Large intestine (tissue), 3 donors: Measurements from ENCODE around the gene SPDYE2B. TPM values are rescaled to one million over a fixed set of nuclear protein-coding genes. Genes with fewer than 3 reads are reported as not detected.
"Not testable (repeated sequence)": the region's sequence is repeated elsewhere in the genome, so short reads cannot be mapped to it uniquely, and the experiment has no call there.

Experiments
- DNase-seq, 2 donors: peaks; one replicate each; pipeline versions ENCODE4 v3.0.0 to v3.0.0-alpha.2; 2013
- H3K27ac ChIP-seq: one replicate; pipeline ENCODE4 v1.5.1; 2013; ENCODE audit warnings: low read length
- H3K27me3 ChIP-seq: 2 replicates; pipeline ENCODE4 v1.6.1; 2013; ENCODE audit warnings: low read length; ENCODE audit not compliant: control insufficient read depth, insufficient read depth
- H3K36me3 ChIP-seq: 2 replicates; pipeline ENCODE4 v1.6.1; 2013; ENCODE audit warnings: low read length; ENCODE audit not compliant: control insufficient read depth, insufficient read depth
- H3K4me1 ChIP-seq: one replicate; pipeline ENCODE4 v1.6.1; 2013; ENCODE audit warnings: low read length; ENCODE audit not compliant: control insufficient read depth, insufficient read depth
- H3K4me3 ChIP-seq: one replicate; pipeline ENCODE4 v1.5.1; 2013; ENCODE audit warnings: low read length
- H3K9me3 ChIP-seq: one replicate; pipeline ENCODE4 v1.6.1; 2013; ENCODE audit warnings: mild to moderate bottlenecking, low read depth, low read length, moderate library complexity; ENCODE audit not compliant: control insufficient read depth
- WGBS: methylation state at CpG from one replicate; pipeline ENCODE4 v1.1.5; 2013; ENCODE audit warnings: low lambda C conversion rate; ENCODE audit not compliant: insufficient coverage; 5-methylcytosine and 5-hydroxymethylcytosine counted together
- polyA plus RNA-seq: library from polyadenylated mRNA; unstranded; fragments of 120-200 nt; gene quantifications from one replicate; pipeline ENCODE4 v1.2.1, GENCODE V29; 2013

SPDYE2B gene
- polyA plus RNA-seq, 1 donor, result 1.0 TPM

DNA sequence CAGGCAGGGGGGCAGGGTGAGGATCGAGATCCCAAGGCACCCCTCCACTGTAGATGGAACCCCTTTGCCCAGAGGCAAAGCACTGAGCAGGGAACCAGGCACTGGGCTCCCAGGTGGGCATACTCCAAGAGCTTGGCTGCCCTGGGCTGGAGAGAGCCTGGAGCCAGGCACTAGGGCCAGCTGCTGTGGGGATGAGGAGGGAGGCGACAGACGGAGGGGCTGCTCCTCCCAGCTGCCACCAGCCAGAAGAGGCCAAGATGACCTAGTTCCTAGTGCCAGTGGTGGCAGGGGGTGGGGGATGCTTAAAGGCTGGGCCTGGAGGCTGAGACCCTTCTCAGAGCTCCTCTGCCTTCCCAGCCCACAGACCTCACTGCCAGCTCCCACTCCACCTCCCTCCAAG, 35.2 kb upstream of the SPDYE2B start:
- not testable (repeated sequence) for H3K27me3 ChIP-seq, H3K9me3 ChIP-seq, H3K27ac ChIP-seq, H3K36me3 ChIP-seq, DNase-seq, H3K4me1 ChIP-seq, H3K4me3 ChIP-seq
- no CpG with 5 or more reads among the region's 3 CpGs for WGBS

DNA sequence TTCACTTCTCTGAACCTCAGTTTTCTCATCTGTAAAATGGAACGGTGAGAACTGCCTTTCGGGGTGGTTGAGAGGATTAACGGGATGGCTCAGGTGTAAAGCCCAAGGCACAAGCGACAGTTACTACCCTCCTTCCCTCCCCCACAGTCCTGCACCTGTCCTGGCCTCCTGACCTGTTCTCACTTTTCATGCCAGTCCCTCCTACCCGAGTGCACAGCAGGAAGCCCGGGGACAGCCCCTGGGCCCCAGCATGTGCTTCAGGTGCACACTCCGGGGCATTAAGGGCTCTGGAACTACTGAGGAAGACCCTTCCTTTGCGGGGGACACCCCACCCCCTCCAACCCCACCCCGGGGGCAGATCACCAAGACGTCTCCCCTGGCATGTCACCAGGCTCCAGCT, 34.2 kb upstream of the SPDYE2B start:
- H3K9me3 ChIP-seq, H3K4me3 ChIP-seq, H3K4me1 ChIP-seq, DNase-seq, H3K27me3 ChIP-seq, H3K27ac ChIP-seq, H3K36me3 ChIP-seq: not testable (repeated sequence)
- WGBS, result no CpG with 5 or more reads among the region's 10 CpGs

DNA sequence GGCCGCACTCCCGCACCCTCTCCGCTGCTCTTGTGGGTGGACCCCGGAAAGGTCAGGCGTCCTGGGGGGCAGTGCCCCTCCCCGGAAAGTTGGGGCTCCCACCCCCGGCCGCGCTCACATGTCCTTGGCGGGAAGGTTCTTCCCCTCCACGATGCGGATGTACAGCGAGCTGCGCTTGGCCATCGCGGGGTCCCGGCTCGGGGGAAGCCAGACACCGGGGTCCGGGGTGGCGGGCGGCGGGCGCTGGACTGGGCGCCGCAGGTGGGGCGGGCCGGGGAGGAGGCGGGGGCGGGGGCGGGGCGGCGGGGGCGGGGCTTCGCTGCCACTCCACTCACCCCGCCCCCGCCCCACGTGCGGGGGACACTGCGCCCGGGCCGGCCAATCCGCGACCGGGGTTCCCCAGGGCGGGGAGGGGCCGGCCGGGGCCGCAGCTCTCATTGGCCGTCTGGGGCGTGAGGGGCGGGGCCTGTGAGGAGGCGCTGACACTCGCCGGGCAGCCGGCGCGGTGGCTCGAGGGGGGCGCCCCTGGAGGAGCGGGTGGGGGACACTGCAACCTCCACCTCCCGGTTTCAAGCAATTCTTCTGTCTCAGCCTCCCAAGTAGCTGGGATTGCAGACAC, 33.5 kb upstream of the SPDYE2B start, which contains the start of gene RASA4:
TSS of gene RASA4 (minus strand) at position 250 of the 619 bp plus-strand sequence. CDS start at position 183, 67 bp downstream.
- WGBS, result no CpG with 5 or more reads among the region's 62 CpGs
- H3K4me1 ChIP-seq, H3K9me3 ChIP-seq, H3K27me3 ChIP-seq, H3K27ac ChIP-seq, H3K36me3 ChIP-seq: not testable (repeated sequence)
- H3K4me3 ChIP-seq, result peak within 1 kb of the TSS; percentile 32
- peak; percentile 7 to 9 for DNase-seq

DNA sequence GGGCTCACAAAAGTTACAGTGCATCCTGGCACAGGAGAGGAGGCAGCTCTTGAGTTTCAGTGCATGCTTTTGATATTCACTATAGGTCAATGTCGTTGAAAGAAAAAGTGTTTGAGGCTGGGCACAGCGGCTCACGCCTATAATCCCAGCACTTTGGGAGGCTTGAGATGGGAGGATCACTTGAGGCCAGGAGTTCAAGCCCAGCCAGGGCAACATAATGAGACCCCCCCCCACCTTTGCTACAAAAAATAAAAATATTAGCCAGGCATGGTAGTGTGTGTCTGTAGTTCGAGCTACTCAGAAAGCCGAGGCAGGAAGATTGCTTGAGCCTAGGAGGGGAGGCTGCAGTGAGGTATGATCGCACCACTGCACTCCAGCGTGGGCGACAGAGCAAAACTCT, 32.0 kb upstream of the SPDYE2B start:
- H3K27ac ChIP-seq, H3K4me3 ChIP-seq, H3K9me3 ChIP-seq, H3K27me3 ChIP-seq, H3K36me3 ChIP-seq, H3K4me1 ChIP-seq, DNase-seq: not testable (repeated sequence)
- no CpG with 5 or more reads among the region's 8 CpGs for WGBS

DNA sequence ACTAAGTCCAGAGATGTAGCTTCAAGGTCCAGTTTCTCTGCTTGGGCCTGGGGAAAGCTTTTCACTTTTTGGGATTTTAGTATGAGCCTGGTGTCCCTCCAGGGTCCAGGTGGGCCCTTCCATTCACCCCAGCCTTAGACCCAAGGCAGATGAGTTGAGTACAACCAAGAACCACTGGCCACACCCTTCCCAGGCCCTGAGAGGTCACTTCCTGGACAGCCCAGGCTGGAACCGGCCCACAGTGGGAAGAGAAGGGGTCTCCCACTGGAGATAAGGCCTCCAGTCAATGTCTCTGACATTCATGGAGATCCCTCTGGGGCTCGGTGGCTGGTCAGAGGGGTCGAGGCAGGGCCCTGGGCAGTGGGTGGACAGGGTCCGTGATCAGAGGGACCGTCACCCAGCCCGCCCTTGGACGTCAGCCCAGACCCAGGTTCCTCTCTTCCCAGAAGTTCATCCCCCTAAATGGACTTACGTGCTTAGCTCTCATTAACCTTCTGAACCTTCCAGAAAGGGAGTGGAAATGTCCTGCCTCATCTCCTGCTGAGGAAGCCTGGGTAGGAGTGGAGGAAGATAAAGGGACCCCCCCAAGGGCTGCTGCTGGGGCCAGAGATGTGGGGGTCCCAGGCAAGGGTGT, 22.7 kb upstream of the SPDYE2B start:
- not testable (repeated sequence) for H3K9me3 ChIP-seq, H3K27me3 ChIP-seq, H3K4me3 ChIP-seq, H3K36me3 ChIP-seq, DNase-seq, H3K27ac ChIP-seq, H3K4me1 ChIP-seq
- no CpG with 5 or more reads among the region's 8 CpGs for WGBS

DNA sequence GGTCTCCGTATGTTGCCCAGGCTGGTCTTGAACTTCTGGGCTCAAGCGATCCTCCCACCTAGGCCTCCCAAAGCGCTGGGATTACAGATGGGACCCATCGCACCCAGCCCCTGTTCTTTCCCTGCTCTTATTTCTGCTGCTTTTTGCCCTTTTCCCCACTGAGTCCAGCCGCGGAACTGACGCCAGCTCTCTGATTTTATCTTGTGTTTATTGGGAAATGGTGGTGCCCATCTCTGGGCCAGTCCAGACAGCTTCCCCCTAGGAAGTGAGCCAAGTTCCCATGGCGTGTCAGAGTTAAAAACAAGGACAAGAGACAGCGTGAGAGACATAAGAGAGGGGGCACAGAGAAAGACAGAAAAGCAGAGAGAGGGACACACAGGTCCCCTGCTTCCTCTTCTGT, 19.5 kb upstream of the SPDYE2B start:
- no CpG with 5 or more reads among the region's 9 CpGs for WGBS
- not testable (repeated sequence) for H3K36me3 ChIP-seq, H3K27me3 ChIP-seq, DNase-seq, H3K4me1 ChIP-seq, H3K4me3 ChIP-seq, H3K27ac ChIP-seq, H3K9me3 ChIP-seq

DNA sequence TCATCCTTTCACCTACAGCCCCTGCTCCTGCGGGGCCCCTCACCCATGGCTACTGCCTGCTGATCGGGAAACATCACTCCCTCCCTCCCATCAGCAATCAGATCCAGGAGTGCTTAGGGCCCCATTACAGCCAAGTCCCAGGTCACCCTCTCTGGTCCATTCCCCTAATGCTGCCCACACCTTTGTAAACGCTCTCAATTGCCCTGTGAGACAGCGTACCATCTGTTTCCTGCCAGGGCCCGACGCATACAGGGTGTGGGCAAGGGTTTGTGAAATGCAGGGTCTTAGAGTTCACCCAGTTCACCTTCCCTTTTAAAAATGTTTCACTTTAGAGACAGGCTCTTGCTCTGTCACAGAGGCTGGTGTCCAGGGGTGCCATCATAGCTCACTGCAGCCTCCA, 15.8 kb upstream of the SPDYE2B start:
- H3K27me3 ChIP-seq, H3K9me3 ChIP-seq: not testable (repeated sequence)

DNA sequence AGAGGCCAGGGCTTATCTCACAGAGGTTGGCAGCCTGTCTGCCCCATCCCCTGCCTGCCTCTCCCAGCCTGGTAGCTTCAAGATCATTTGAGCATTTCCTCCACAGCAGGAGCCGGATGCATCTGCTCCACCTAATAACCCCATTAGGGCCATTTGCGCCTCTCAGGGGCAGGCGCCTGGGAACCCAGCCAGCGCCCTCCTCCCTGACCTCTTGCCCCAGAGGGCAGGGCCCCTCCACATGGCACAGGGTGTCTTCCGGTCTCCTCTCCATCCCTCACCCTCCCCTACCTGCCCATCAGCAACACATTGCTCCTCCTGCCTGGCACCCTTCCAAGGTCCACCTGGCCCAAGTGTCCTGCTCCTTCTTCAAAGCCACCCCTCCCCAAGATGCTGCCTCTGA, 14.8 kb upstream of the SPDYE2B start:
- not testable (repeated sequence) for DNase-seq, H3K27ac ChIP-seq, H3K27me3 ChIP-seq, H3K4me1 ChIP-seq, H3K9me3 ChIP-seq, H3K36me3 ChIP-seq, H3K4me3 ChIP-seq
- WGBS, result no CpG with 5 or more reads among the region's 5 CpGs

More for the DNA sequence above, 15.8 kb upstream of the SPDYE2B start:
- H3K27ac ChIP-seq, H3K4me1 ChIP-seq, H3K36me3 ChIP-seq, DNase-seq, H3K4me3 ChIP-seq: not testable (repeated sequence)
- WGBS, result no CpG with 5 or more reads among the region's 6 CpGs

DNA sequence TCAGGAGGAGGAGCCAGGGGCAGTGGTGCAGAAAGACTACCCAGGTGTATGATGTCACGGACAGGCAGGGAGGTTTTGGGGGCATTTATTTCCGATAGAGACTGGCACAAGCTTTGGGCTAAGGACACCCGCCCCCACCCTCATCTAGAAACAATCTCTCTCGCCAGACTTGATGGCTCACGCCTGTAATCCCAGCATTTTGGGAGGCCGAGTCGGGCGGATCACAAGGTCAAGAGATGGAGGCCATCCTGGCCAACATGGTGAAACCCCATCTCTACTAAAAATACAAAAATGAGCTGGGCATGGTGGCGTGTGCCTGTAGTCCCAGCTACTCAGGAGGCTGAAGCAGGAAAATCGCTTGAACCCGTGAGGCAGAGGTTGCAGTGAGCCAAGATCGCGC, 13.2 kb upstream of the SPDYE2B start:
- not testable (repeated sequence) for H3K27ac ChIP-seq, DNase-seq, H3K9me3 ChIP-seq, H3K4me3 ChIP-seq, H3K36me3 ChIP-seq, H3K27me3 ChIP-seq, H3K4me1 ChIP-seq
- no CpG with 5 or more reads among the region's 13 CpGs for WGBS

DNA sequence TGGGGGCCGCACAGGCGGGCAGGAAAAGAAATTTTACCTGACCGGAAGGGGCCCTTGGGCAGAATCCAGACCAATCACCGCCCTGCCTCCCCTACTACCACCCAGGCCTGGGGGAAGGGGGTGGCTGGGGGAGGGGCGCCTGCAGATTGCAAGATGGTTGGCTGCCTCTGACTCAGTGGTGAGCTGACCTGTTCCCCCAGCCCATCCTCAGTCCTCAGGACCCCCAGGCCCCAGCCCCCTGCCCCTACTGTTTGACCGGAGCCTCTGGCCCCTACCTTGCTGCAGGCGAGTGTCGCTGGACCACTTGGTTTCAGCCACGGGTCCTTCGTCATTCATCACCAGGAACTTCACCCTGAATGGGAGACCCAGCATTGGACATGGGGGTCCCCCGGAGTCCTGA, 11.3 kb upstream of the SPDYE2B start:
- not testable (repeated sequence) for DNase-seq, H3K9me3 ChIP-seq, H3K27ac ChIP-seq, H3K4me3 ChIP-seq, H3K27me3 ChIP-seq, H3K36me3 ChIP-seq, H3K4me1 ChIP-seq
- WGBS, result no CpG with 5 or more reads among the region's 11 CpGs

DNA sequence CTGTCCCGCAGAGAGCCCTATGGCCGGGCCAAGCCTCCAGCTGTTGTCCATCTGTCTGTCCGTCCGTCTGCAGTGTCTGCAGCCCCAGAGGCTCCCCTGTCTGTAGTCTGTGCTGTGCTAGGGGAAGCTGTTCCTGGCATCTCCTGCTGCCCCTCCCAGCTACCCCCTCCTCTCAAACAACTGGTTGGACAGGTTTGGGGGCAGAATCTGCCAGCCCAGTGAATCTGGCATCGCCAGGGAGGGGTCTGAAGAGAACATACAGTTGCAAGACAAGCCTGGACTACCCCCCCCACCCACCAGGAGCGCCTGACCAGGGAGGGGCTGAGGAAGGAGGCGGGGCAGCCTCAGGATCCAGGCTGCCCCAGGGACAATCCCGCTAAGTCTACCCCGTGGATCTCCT, 7.4 kb upstream of the SPDYE2B start, which contains the start of gene UPK3BL1:
TSS of gene UPK3BL1 (minus strand) at position 101 of the 400 bp plus-strand sequence. CDS start at position 51, 50 bp downstream.
- not testable (repeated sequence) for H3K4me1 ChIP-seq, H3K27ac ChIP-seq, DNase-seq, H3K27me3 ChIP-seq, H3K36me3 ChIP-seq, H3K9me3 ChIP-seq, H3K4me3 ChIP-seq
- no CpG with 5 or more reads among the region's 9 CpGs for WGBS
